Right lobe of liver (tissue), 4 donors: ENCODE measurements around the gene NMBR.

ENCODE experiments used
- CTCF ChIP-seq, 4 donors: fragments of 200-600 bp in 3 of 4; fragments of 450-650 bp in 1 of 4; IDR thresholded peaks; one replicate each; pipeline versions ENCODE4 v1.5.1 to v1.8.0; 2016 to 2022; ENCODE audit warnings: antibody characterized with exemption in 4 of 4, mild to moderate bottlenecking in 2 of 4
- POLR2A ChIP-seq: fragments of 450-650 bp; IDR thresholded peaks from one replicate; pipeline ENCODE4 v1.6.1; 2017; ENCODE audit warnings: antibody characterized with exemption, mild to moderate bottlenecking
- donor health status: DM: no; HTN: no; CAD: no.
- donor health status: DM: no; HTN: no; CAD: no.
- donor health status: DM: no; HTN: yes; CAD: no.

GRCh38 chr6:142075516-142076101 lies 71.3 kb downstream of the NMBR start:
- TF ChIP-seq POLR2A, result no peak
- TF ChIP-seq CTCF (IDR thresholded peaks at IDR 0.05), result no peak
